ENCODE data around the gene ZNF682. TPM values are rescaled to one million over a fixed set of nuclear protein-coding genes. Genes with fewer than 3 reads are reported as not detected.
A peak's percentile ranks its signal among the peaks of the same experiment; 100 is the strongest.

ZNF682 gene
- total and polyA plus RNA-seq, 2 of the 8 experiments (the other 6 are each of a cell fraction or from before 2014, with no cell fraction given): 4.3 to 27.5 TPM

DNA sequence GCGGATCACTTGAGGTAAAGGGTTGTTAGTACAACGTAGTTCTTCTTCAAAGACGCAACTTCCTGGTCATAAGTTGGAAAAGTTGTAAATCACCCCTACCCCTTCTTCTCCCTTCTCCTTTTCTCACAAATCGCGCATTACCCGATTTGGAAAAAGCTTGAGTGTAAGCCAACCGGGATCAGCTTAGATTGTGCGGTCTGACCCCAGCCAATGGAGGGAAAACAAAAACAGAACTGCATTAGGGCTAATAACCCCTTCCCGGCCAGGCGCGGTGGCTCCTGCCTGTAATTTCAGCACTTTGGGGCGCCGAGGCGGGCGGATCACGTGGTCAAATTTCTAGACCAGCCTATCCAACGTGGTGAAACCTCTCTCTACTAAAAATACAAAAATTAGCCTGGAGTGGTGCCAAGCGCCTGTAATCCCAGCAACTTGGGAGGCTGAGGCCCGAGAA is 39.3 kb upstream of the ZNF682 start:
- peaks cover 0 to 24% (median 3%) of the 10 kb centered on the region in 4 experiments; a peak in 3 of 8 replicates for H3K36me3 ChIP-seq (ENCODE audit: control insufficient read depth in 2 of 4, insufficient read depth in 4 of 4, low read length in 3 of 4)
- no peaks in the 10 kb centered on the region for H3K9me3 ChIP-seq (ENCODE audit: insufficient read depth in 2 of 2, low read depth in 1 of 2, low read length in 1 of 2)
- H3K56ac ChIP-seq (replicated peaks; ENCODE audit: insufficient read length, low read depth, low read length): no peak overlapping the region
- ChIA-PET POLR2A (ENCODE audit: partially characterized antibody) (interaction anchor here (0.6 to 11.3 kb wide), 16 partner anchors 8 to 506 kb away, joined by 3 to 134 read pairs (median 7); partner anchors contain the start of genes ZNF486 and ZNF682), CTCF (ENCODE audit: partially characterized antibody) (interaction anchor here (0.8 to 2.7 kb wide), 3 partner anchors 23 to 81 kb away, joined by 4 to 17 read pairs (median 4); partner anchors contain the start of gene ZNF682)
- peaks cover 2 to 8% of the 10 kb centered on the region in 2 experiments for H4K20me1 ChIP-seq (replicated peaks in 1 of 2; ENCODE audit: control insufficient read depth in 1 of 2, insufficient read depth in 2 of 2, low read length in 2 of 2)
- peak overlapping the region; percentile 88; the same call in 1 of the 2 replicates for H4K8ac ChIP-seq (ENCODE audit: extremely low read depth, insufficient read depth, low read length)
- peak overlapping the region; percentile 81 for H3K4ac ChIP-seq (replicated peaks; ENCODE audit: insufficient read length, low read depth, low read length)
- no peak for DNase-seq (ENCODE audit: low read depth in 1 of 2, low spot score in 2 of 2)
- no peak overlapping the region for H3K23ac ChIP-seq (ENCODE audit: insufficient read length)
- H3K4me1 ChIP-seq (replicated peaks in 1 of 4; ENCODE audit: control insufficient read depth in 3 of 4, insufficient read depth in 4 of 4, low read length in 3 of 4): peaks cover 9 to 28% (median 22%) of the 10 kb centered on the region in 4 experiments; a peak in 6 of 7 replicates
- no peak overlapping the region for H4K91ac ChIP-seq (replicated peaks; ENCODE audit: insufficient read length, low read length)
- no peak overlapping the region for H2BK20ac ChIP-seq (ENCODE audit: low read length)
- peak overlapping the region; percentile 93 for H3K27ac ChIP-seq (ENCODE audit: low read depth, low read length)
- no peak overlapping the region for H2AK5ac ChIP-seq (ENCODE audit: low read depth, low read length)
- no peak overlapping the region for H4K5ac ChIP-seq (ENCODE audit: insufficient read length, low read depth, low read length)
- peak overlapping the region; percentile 76 to 99 (median 97) for H3K9ac ChIP-seq (replicated peaks in 1 of 4; ENCODE audit: extremely low read depth in 1 of 4, low read depth in 3 of 4, low read length in 3 of 4)
- WGBS, 2 experiments (ENCODE audit: extremely low coverage in 1 of 2, insufficient coverage in 1 of 2, insufficient read length in 1 of 2, insufficient replicate concordance in 2 of 2, low coverage in 1 of 2, low lambda C conversion rate in 2 of 2, missing lambda C conversion rate in 1 of 2): 1% methylated on average over 19 of the region's 19 CpGs; no CpG with 5 or more reads in 1 of the 2 experiments
- H2BK12ac ChIP-seq (ENCODE audit: low read depth, low read length): no peak overlapping the region
- 0 out of 2 replicates have a peak overlapping the region, but pooled peaks have one; percentile 25 for H3K18ac ChIP-seq (ENCODE audit: extremely low read depth, low read length)
- H3K14ac ChIP-seq (ENCODE audit: insufficient read length): no peak overlapping the region
- peaks cover 7% of the 10 kb centered on the region for H3K79me1 ChIP-seq (ENCODE audit: low read depth, low read length)
- no peak overlapping the region for H2BK15ac ChIP-seq (ENCODE audit: low read length)
- peak overlapping the region; percentile 89 to 99 (median 96) for H3K4me3 ChIP-seq (ENCODE audit: extremely low read depth in 1 of 4, insufficient read depth in 2 of 4, low read depth in 3 of 4, low read length in 4 of 4)
- peak overlapping the region; percentile 81 to 84 for H3K4me2 ChIP-seq (ENCODE audit: insufficient read depth in 1 of 2, low read depth in 2 of 2, low read length in 2 of 2)
- peaks cover 2% of the 10 kb centered on the region; the same call in 1 of the 2 replicates for H3K23me2 ChIP-seq (ENCODE audit: low read depth, low read length)
- H2BK5ac ChIP-seq (ENCODE audit: low read depth, low read length): peak overlapping the region; percentile 91
- peak overlapping the region; percentile 13 for H2BK120ac ChIP-seq (replicated peaks; ENCODE audit: low read depth, low read length)
- peak; percentile 40; the same call in 1 of the 2 replicates for TF ChIP-seq TAF1 (IDR thresholded peaks at IDR 0.05; ENCODE audit: low read depth, low read length)
- TF ChIP-seq, protein P1, sequence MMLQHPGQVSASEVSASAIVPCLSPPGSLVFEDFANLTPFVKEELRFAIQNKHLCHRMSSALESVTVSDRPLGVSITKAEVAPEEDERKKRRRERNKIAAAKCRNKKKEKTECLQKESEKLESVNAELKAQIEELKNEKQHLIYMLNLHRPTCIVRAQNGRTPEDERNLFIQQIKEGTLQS (IDR thresholded peaks at IDR 0.05; ENCODE audit: insufficient read depth, low read depth, low read length): no peak
- TF ChIP-seq, protein P2, sequence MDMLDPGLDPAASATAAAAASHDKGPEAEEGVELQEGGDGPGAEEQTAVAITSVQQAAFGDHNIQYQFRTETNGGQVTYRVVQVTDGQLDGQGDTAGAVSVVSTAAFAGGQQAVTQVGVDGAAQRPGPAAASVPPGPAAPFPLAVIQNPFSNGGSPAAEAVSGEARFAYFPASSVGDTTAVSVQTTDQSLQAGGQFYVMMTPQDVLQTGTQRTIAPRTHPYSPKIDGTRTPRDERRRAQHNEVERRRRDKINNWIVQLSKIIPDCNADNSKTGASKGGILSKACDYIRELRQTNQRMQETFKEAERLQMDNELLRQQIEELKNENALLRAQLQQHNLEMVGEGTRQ (IDR thresholded peaks at IDR 0.05; ENCODE audit: low read length): peak; percentile 53; the same call in 1 of the 2 replicates
- TF ChIP-seq SP4 (IDR thresholded peaks at IDR 0.05; ENCODE audit: low read length): no peak
- TF ChIP-seq, protein P3, sequence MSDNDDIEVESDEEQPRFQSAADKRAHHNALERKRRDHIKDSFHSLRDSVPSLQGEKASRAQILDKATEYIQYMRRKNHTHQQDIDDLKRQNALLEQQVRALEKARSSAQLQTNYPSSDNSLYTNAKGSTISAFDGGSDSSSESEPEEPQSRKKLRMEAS (IDR thresholded peaks at IDR 0.05): peak; percentile 32; the same call in 1 of the 2 replicates
- TF ChIP-seq, protein P4, sequence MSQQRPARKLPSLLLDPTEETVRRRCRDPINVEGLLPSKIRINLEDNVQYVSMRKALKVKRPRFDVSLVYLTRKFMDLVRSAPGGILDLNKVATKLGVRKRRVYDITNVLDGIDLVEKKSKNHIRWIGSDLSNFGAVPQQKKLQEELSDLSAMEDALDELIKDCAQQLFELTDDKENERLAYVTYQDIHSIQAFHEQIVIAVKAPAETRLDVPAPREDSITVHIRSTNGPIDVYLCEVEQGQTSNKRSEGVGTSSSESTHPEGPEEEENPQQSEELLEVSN (IDR thresholded peaks at IDR 0.05): 0 out of 2 replicates have a peak, but pooled peaks have one; percentile 14
- TF ChIP-seq EGR1 (IDR thresholded peaks at IDR 0.05; ENCODE audit: borderline replicate concordance, low read depth, low read length): no peak
- no peak for TF ChIP-seq SIX5 (IDR thresholded peaks at IDR 0.05; ENCODE audit: low read depth, low read length)
- TF ChIP-seq PHF8 (conservative IDR thresholded peaks at IDR 0.05; ENCODE audit: low read depth, low read length): 0 out of 2 replicates have a peak, but pooled peaks have one; percentile 12
- H3K27me3 ChIP-seq (replicated peaks in 1 of 4; ENCODE audit: control insufficient read depth in 3 of 4, extremely low read depth in 1 of 4, insufficient read depth in 3 of 4, low read length in 3 of 4): no peaks in the 10 kb centered on the region
- H3K79me2 ChIP-seq (ENCODE audit: control insufficient read depth in 1 of 2, insufficient read depth in 2 of 2, low read length in 2 of 2): peaks cover 44 to 58% of the 10 kb centered on the region in 2 experiments
- no peak overlapping the region for H2AFZ ChIP-seq (ENCODE audit: low read length)
- no peak for FAIRE-seq
